Upper lobe of right lung (tissue), 1 donor: ENCODE measurements around the gene METTL1. TPM values are rescaled to one million over a fixed set of nuclear protein-coding genes. Genes with fewer than 3 reads are reported as not detected.

Experiments
- ATAC-seq: fragments of 200-7000 bp; cut with Tn5 transposase; one replicate; pipeline ENCODE4 v1.9.1; 2020; ENCODE audit warnings: mild to moderate bottlenecking, moderate library complexity
- DNase-seq: peaks from one replicate; pipeline ENCODE4 v3.0.0-alpha.2; 2020
- H3K27ac ChIP-seq: fragments of 200-600 bp; one replicate; pipeline ENCODE4 v1.8.0; 2022
- H3K27me3 ChIP-seq: fragments of 200-600 bp; one replicate; pipeline ENCODE4 v1.8.0; 2022; ENCODE audit warnings: mild to moderate bottlenecking
- H3K36me3 ChIP-seq: fragments of 200-600 bp; one replicate; pipeline ENCODE4 v1.8.0; 2022
- H3K4me1 ChIP-seq: fragments of 200-600 bp; one replicate; pipeline ENCODE4 v1.8.0; 2022
- H3K4me3 ChIP-seq: fragments of 200-600 bp; one replicate; pipeline ENCODE4 v1.8.0; 2022; ENCODE audit warnings: mild to moderate bottlenecking
- H3K9me3 ChIP-seq: fragments of 200-600 bp; one replicate; pipeline ENCODE4 v1.8.0; 2022
- intact Hi-C: fragments of 100-400 bp; cut with DNase I; formaldehyde crosslinking; loops from one replicate; pipeline ENCODE4 v1.11.0; 2022
- total RNA-seq: library from RNA; stranded (reverse); fragmentation: NEBNext Ultra II Directional; extraction: Animal tissue kit (Norgen Biotek cat#: 25700); gene quantifications from one replicate; pipeline ENCODE4 v1.2.1, GENCODE V29; 2021
- TF ChIP-seq, protein P1 (sequence below): fragments of 200-600 bp; IDR thresholded peaks from one replicate; pipeline ENCODE4 v1.8.0; 2022; ENCODE audit warnings: antibody characterized with exemption
- donor health status: DM: no; HTN: yes; CAD: no; lungs with severe emphysema.

The METTL1 gene
- total RNA-seq, 1 donor from 2014 or later = 26.9 TPM

DNA sequence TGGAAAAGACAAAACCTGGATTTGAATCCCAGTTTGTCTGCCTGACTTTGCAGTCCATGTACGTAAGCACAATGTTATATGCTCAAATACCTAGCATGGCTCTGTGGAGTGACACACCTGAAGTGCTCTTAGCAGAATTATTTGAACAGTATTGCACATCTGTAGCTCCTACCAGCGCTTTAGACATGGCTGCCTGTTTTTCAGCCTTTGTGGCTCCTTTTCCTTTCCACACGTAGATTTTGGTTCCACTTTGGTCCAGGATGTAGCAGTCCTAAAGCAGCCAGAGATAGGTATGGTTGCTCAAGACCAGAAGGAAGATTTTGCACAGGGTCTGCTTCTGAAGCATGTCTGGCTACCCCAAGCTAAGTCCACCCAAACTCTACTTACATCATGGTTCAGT, 37.5 kb upstream of the METTL1 start:
- intact Hi-C loops = no loop called here

DNA sequence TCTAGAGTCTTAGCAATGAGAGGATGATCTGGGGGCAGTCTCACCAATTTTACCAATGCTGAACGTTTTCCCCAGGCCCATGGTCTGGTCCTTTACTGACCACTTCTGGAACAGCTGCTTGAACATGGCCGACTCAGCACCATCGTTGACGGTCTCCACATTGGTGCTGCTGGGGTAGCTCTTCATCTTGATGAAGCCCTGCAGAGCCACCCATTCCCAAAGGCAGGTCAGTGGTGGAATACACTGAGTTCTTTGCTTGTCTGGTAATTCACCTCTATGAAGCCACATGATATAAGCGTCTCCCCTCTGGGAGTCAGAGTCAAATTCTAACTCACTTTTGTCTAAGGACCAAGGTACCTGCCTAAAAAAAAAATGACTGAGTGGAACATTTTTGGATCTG, 36.4 kb upstream of the METTL1 start:
- DNase-seq (no peak), ATAC-seq (no peak)
- TF ChIP-seq, protein P1, sequence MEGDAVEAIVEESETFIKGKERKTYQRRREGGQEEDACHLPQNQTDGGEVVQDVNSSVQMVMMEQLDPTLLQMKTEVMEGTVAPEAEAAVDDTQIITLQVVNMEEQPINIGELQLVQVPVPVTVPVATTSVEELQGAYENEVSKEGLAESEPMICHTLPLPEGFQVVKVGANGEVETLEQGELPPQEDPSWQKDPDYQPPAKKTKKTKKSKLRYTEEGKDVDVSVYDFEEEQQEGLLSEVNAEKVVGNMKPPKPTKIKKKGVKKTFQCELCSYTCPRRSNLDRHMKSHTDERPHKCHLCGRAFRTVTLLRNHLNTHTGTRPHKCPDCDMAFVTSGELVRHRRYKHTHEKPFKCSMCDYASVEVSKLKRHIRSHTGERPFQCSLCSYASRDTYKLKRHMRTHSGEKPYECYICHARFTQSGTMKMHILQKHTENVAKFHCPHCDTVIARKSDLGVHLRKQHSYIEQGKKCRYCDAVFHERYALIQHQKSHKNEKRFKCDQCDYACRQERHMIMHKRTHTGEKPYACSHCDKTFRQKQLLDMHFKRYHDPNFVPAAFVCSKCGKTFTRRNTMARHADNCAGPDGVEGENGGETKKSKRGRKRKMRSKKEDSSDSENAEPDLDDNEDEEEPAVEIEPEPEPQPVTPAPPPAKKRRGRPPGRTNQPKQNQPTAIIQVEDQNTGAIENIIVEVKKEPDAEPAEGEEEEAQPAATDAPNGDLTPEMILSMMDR = no peak
- intact Hi-C loops = no loop called here
- Histone ChIP-seq H3K4me1 (no peaks in the 10 kb centered on the region), H3K27ac (no peak overlapping the region), H3K27me3 (no peaks in the 10 kb centered on the region), H3K4me3 (no peak overlapping the region), H3K9me3 (no peaks in the 10 kb centered on the region), H3K36me3 (peaks cover 86% of the 10 kb centered on the region)

More for the DNA sequence above, 37.5 kb upstream of the METTL1 start:
- TF ChIP-seq, protein P1 = no peak
- Histone ChIP-seq H3K4me3 (no peak overlapping the region), H3K4me1 (no peaks in the 10 kb centered on the region), H3K27me3 (no peaks in the 10 kb centered on the region), H3K9me3 (no peaks in the 10 kb centered on the region), H3K36me3 (peaks cover 77% of the 10 kb centered on the region), H3K27ac (no peak overlapping the region)
- ATAC-seq (no peak), DNase-seq (no peak)

DNA sequence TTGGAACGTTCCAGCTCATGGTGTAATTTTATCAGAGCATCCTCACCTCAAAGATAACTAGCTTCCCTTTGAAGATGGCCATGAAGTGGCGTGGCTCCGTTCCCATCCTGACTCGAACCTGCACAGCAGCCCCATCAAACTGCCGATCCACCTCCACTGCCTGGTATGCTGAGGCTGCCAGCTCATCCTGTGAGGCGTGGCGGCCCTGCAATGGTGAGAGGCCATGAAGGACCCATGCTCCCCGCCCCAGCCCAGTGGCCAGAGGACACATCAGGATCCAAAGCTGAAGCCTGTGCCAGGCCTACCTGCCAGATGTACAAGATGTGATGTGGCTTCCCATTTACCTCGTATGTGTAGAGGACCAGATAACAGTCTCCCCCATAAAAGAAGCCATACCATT, 35.4 kb upstream of the METTL1 start:
- Histone ChIP-seq H3K36me3 (peaks cover 85% of the 10 kb centered on the region), H3K27ac (no peak overlapping the region), H3K4me3 (no peak overlapping the region), H3K4me1 (no peaks in the 10 kb centered on the region), H3K9me3 (no peaks in the 10 kb centered on the region), H3K27me3 (no peaks in the 10 kb centered on the region)
- no peak for DNase-seq
- ATAC-seq = no peak
- intact Hi-C loops = no loop called here
- TF ChIP-seq, protein P1 = no peak

DNA sequence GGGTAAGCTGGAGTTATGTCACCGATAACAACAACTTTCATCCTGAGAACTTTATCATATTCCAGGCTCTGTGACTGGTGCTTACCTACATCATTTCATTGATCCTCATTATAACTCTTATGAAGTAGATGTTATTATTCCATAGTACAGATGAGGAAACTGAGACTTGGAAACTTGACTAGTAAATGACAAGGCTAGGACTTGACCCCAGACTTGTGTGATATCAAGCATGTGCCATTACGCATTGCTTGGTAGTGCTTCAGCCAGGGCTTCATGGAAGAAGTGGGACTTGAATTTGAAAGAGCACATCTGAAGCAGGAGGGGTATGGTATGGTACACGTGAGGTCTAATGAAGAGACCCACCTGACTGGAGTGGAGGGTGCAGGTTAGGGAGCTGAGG, 34.8 kb upstream of the METTL1 start:
- Histone ChIP-seq H3K27ac (no peak overlapping the region), H3K4me3 (no peak overlapping the region), H3K36me3 (peaks cover 91% of the 10 kb centered on the region), H3K27me3 (no peaks in the 10 kb centered on the region), H3K9me3 (no peaks in the 10 kb centered on the region), H3K4me1 (no peaks in the 10 kb centered on the region)
- DNase-seq = no peak
- TF ChIP-seq, protein P1 = no peak
- ATAC-seq = no peak
- intact Hi-C loops = no loop called here

DNA sequence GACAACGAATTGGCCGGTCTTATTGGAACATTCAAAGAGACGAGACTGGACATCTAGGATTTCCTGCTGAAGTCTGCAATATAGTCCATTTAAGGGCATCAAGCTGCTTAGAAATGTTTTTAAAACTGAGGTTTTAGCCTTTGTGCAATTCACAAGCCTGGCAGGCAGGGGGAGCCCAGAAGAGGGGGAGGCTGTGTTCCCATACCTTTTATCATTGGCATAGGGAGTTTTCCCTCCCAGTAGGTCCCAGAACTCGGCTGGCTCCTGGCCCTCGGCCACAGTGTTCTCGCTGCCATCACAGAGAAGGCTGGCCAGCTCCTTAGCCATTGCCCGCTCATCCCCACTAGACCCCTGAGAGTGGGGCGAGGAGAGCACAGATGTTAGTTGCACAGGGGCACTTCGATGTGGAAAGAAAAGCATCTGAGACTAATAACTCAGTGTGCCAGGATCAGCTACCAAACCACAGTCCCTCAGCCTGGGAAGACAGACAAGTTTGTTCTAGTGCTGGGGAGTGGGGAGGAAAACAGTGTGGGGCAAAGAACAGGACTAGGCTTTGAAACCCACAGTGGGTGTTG, 31.5 kb upstream of the METTL1 start:
- H3K9me3 ChIP-seq = no peaks in the 10 kb centered on the region
- TF ChIP-seq, protein P1 = peak; percentile 77
- H3K27ac ChIP-seq = peak overlapping the region; percentile 32
- ATAC-seq (peak; percentile 85), DNase-seq (peak; percentile 72)
- peaks cover 92% of the 10 kb centered on the region for H3K36me3 ChIP-seq
- peaks cover under 1% of the 10 kb centered on the region for H3K4me1 ChIP-seq
- intact Hi-C loops = no loop called here
- no peaks in the 10 kb centered on the region for H3K27me3 ChIP-seq
- no peak overlapping the region for H3K4me3 ChIP-seq

DNA sequence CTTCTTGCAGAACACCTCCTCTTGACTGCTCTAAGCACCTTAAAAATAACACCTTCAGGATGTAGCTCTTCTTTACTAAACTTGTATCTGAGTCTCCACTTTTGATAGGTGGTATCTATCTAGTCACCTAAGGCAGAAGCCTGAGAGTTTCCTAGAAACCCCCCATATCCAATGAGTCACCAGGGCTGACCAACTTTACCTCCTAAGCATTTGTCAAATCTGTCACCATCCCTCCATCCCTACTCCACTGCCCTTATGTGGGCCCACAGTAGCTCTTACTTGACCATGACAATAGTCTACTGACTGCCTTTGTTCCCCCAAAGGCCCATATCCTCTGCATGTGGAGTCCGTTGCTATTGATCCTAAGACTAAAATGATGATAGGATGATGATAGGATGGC, 30.7 kb upstream of the METTL1 start:
- Histone ChIP-seq H3K4me1 (peaks cover 6% of the 10 kb centered on the region), H3K27ac (no peak overlapping the region), H3K9me3 (no peaks in the 10 kb centered on the region), H3K36me3 (peaks cover 92% of the 10 kb centered on the region), H3K4me3 (no peak overlapping the region), H3K27me3 (no peaks in the 10 kb centered on the region)
- DNase-seq (no peak), ATAC-seq (no peak)
- TF ChIP-seq, protein P1 = no peak
- intact Hi-C loops = no loop called here
